Endodermal cell (in vitro differentiated cells): ENCODE measurements around the gene TYSND1. TPM values are rescaled to one million over a fixed set of nuclear protein-coding genes. Genes with fewer than 3 reads are reported as not detected.
"Not testable (repeated sequence)": the region's sequence is repeated elsewhere in the genome, so short reads cannot be mapped to it uniquely, and the experiment has no call there.

Experiments used
- DNase-seq: peaks from one replicate; pipeline ENCODE4 v3.0.0-alpha.2; 2017
- H3K27ac ChIP-seq: 2 replicates; pipeline ENCODE4 v1.5.1; 2013; ENCODE audit warnings: mild to moderate bottlenecking, low read depth, low read length, moderate library complexity
- H3K27me3 ChIP-seq: 2 replicates; pipeline ENCODE4 v1.6.1; 2013; ENCODE audit warnings: mild to moderate bottlenecking, low read length, moderate library complexity; ENCODE audit not compliant: insufficient read depth, control insufficient read depth, poor library complexity, severe bottlenecking
- H3K36me3 ChIP-seq: 2 replicates; pipeline ENCODE4 v1.7.0; 2013; ENCODE audit warnings: mild to moderate bottlenecking, low read length, moderate library complexity; ENCODE audit not compliant: control insufficient read depth, insufficient read depth
- H3K4me1 ChIP-seq: one replicate; pipeline ENCODE4 v1.7.0; 2013; ENCODE audit warnings: low read length; ENCODE audit not compliant: control insufficient read depth, insufficient read depth
- H3K4me3 ChIP-seq: 2 replicates; pipeline ENCODE4 v1.5.1; 2013; ENCODE audit warnings: mild to moderate bottlenecking, low read length, moderate library complexity
- H3K9ac ChIP-seq: 2 replicates; pipeline ENCODE4 v1.6.1; 2013; ENCODE audit warnings: mild to moderate bottlenecking, low read length, moderate library complexity; ENCODE audit not compliant: poor library complexity, severe bottlenecking; ENCODE audit errors: extremely low read depth
- H3K9me3 ChIP-seq: 2 replicates; pipeline ENCODE4 v1.6.1; 2013; ENCODE audit warnings: mild to moderate bottlenecking, low read length, moderate library complexity; ENCODE audit not compliant: control insufficient read depth
- H3K27ac Mint-ChIP-seq: 2 replicates; pipeline ENCODE4 v1.8.0; 2020; ENCODE audit warnings: mixed read lengths
- H3K27me3 Mint-ChIP-seq: 2 replicates; pipeline ENCODE4 v1.8.0; 2021; ENCODE audit warnings: mild to moderate bottlenecking, mixed read lengths; ENCODE audit not compliant: insufficient read depth
- H3K36me3 Mint-ChIP-seq: 2 replicates; pipeline ENCODE4 v1.8.0; 2020; ENCODE audit warnings: low read depth, mixed read lengths
- H3K4me1 Mint-ChIP-seq: 2 replicates; pipeline ENCODE4 v1.8.0; 2020; ENCODE audit warnings: mixed read lengths
- H3K4me3 Mint-ChIP-seq: 2 replicates; pipeline ENCODE4 v1.8.0; 2020; ENCODE audit warnings: mild to moderate bottlenecking, moderate library complexity, mixed read lengths
- H3K9me3 Mint-ChIP-seq: 2 replicates; pipeline ENCODE4 v1.8.0; 2020; ENCODE audit warnings: mild to moderate bottlenecking, mixed read lengths
- CTCF ChIP-seq: fragments of 200-600 bp; sonication (generic); conservative IDR thresholded peaks from 2 replicates; pipeline ENCODE4 v1.5.0; 2021; ENCODE audit warnings: antibody characterized with exemption, mild to moderate bottlenecking
- WGBS, 2 experiments: methylation state at CpG; one replicate each; pipeline versions ENCODE4 v1.1.5 to v1.1.7; 2013; ENCODE audit warnings: missing lambda C conversion rate in 2 of 2, mixed read lengths in 1 of 2; ENCODE audit not compliant: insufficient coverage in 1 of 2, insufficient read length in 1 of 2; 5-methylcytosine and 5-hydroxymethylcytosine counted together
- total RNA-seq, 2 donors: library from RNA; stranded (reverse); fragmentation: NEBNext Ultra II Directional in 1 of 2; extraction: Animal tissue kit (Norgen Biotek cat#: 25700) in 1 of 2; gene quantifications; 2 replicates in 1 of 2; 3 replicates in 1 of 2; pipeline ENCODE4 v1.2.1, GENCODE V29; 2021

The TYSND1 gene
- total RNA-seq, 2 donors from 2014 or later, result 13.1 to 13.6 TPM

- no peaks in the 10 kb centered on the region for H3K27me3 Mint-ChIP-seq
- H3K27ac ChIP-seq, result no peak overlapping the region
- 93 to 96% methylated on average over 3 of the region's 3 CpGs for WGBS, 2 experiments
- no peaks in the 10 kb centered on the region for H3K36me3 ChIP-seq
- H3K27ac Mint-ChIP-seq, result no peak overlapping the region
- H3K36me3 Mint-ChIP-seq, result peaks cover 15% of the 10 kb centered on the region
- H3K4me1 ChIP-seq, result no peaks in the 10 kb centered on the region
- no peak for TF ChIP-seq CTCF
- no peak overlapping the region for H3K4me3 ChIP-seq
- no peak for DNase-seq
- H3K9me3 ChIP-seq, result no peaks in the 10 kb centered on the region
- H3K9me3 Mint-ChIP-seq, result peaks cover 2% of the 10 kb centered on the region
- no peak overlapping the region for H3K9ac ChIP-seq
- H3K4me1 Mint-ChIP-seq, result peaks cover 2% of the 10 kb centered on the region
- H3K4me3 Mint-ChIP-seq, result no peak overlapping the region
- no peaks in the 10 kb centered on the region for H3K27me3 ChIP-seq
Observed at GRCh38 chr10:70124918-70125317, 21.6 kb downstream of the TYSND1 start.

GRCh38 chr10:70124415-70124814 lies 22.1 kb downstream of the TYSND1 start:
- no peak for DNase-seq
- H3K4me1 Mint-ChIP-seq, result peaks cover 2% of the 10 kb centered on the region
- H3K27ac ChIP-seq, result no peak overlapping the region
- no peak overlapping the region for H3K4me3 ChIP-seq
- H3K4me1 ChIP-seq, result no peaks in the 10 kb centered on the region
- no peaks in the 10 kb centered on the region for H3K27me3 ChIP-seq
- H3K27ac Mint-ChIP-seq, result no peak overlapping the region
- no peaks in the 10 kb centered on the region for H3K36me3 ChIP-seq
- no peak overlapping the region for H3K9ac ChIP-seq
- H3K4me3 Mint-ChIP-seq, result no peak overlapping the region
- no peaks in the 10 kb centered on the region for H3K9me3 ChIP-seq
- WGBS, 2 experiments, result 97% methylated on average over 1 of the region's 1 CpG; no CpG with 5 or more reads in 1 of the 2 experiments
- H3K36me3 Mint-ChIP-seq, result peaks cover 15% of the 10 kb centered on the region
- H3K27me3 Mint-ChIP-seq, result no peaks in the 10 kb centered on the region
- H3K9me3 Mint-ChIP-seq, result peaks cover 2% of the 10 kb centered on the region
- TF ChIP-seq CTCF, result no peak

GRCh38 chr10:70123817-70124216 lies 22.7 kb downstream of the TYSND1 start:
- no peak for DNase-seq
- H3K27ac ChIP-seq, result no peak overlapping the region
- Mint-ChIP-seq H3K4me1 (peaks cover 2% of the 10 kb centered on the region), H3K4me3 (no peak overlapping the region), H3K27ac (no peak overlapping the region), H3K9me3 (peaks cover 2% of the 10 kb centered on the region), H3K27me3 (no peaks in the 10 kb centered on the region), H3K36me3 (peaks cover 15% of the 10 kb centered on the region)
- no peaks in the 10 kb centered on the region for H3K9me3 ChIP-seq
- H3K4me3 ChIP-seq, result no peak overlapping the region
- no peaks in the 10 kb centered on the region for H3K36me3 ChIP-seq
- H3K27me3 ChIP-seq, result no peaks in the 10 kb centered on the region
- WGBS, 2 experiments, result 95 to 100% methylated on average over 1 to 10 of the region's 10 CpGs
- H3K9ac ChIP-seq, result no peak overlapping the region
- no peaks in the 10 kb centered on the region for H3K4me1 ChIP-seq
- no peak for TF ChIP-seq CTCF

- H3K27ac Mint-ChIP-seq, H3K4me1 Mint-ChIP-seq, H3K27ac ChIP-seq, H3K9me3 ChIP-seq, DNase-seq, H3K36me3 ChIP-seq, H3K9ac ChIP-seq, H3K4me3 Mint-ChIP-seq, H3K4me1 ChIP-seq, H3K27me3 ChIP-seq, H3K9me3 Mint-ChIP-seq, H3K4me3 ChIP-seq, H3K27me3 Mint-ChIP-seq: not testable (repeated sequence)
- H3K36me3 Mint-ChIP-seq, result peaks cover 13% of the 10 kb centered on the region
- 94 to 100% methylated on average over 6 to 9 of the region's 9 CpGs for WGBS, 2 experiments
Observed at GRCh38 chr10:70123166-70123565, 23.3 kb downstream of the TYSND1 start.
